B cell (primary cell): ENCODE results near the gene PHACTR1.

Experiments used
- CTCF ChIP-seq: fragments of 200-600 bp; IDR thresholded peaks from one replicate; pipeline ENCODE4 v1.8.0; 2022; ENCODE audit warnings: antibody characterized with exemption, mild to moderate bottlenecking
- EZH2 ChIP-seq: IDR thresholded peaks from 2 replicates; pipeline ENCODE4 v1.6.1; 2012; ENCODE audit warnings: borderline replicate concordance, low read depth, mild to moderate bottlenecking, moderate library complexity, low read length; ENCODE audit not compliant: insufficient read depth, poor library complexity, severe bottlenecking

GRCh38 chr6:13281686-13282085 lies 565.1 kb downstream of the PHACTR1 start:
- no peak for TF ChIP-seq CTCF
- TF ChIP-seq EZH2: no peak
